Breast epithelium (tissue), 4 donors: ENCODE data around the gene PRPF19. TPM values are rescaled to one million over a fixed set of nuclear protein-coding genes. Genes with fewer than 3 reads are reported as not detected.

ENCODE experiments used
- DNase-seq, 2 donors: peaks; one replicate each; pipeline ENCODE4 v3.0.0-alpha.2; 2019; ENCODE audit warnings: low spot score in 2 of 2
- H3K27ac ChIP-seq, 2 donors: fragments of 200-600 bp; sonication (generic) in 1 of 2; one replicate each; pipeline ENCODE4 v1.5.1; 2016 to 2019; ENCODE audit warnings: mild to moderate bottlenecking in 1 of 2
- H3K27me3 ChIP-seq, 2 donors: fragments of 200-600 bp; sonication (generic) in 1 of 2; one replicate each; pipeline versions ENCODE4 v1.5.1 to v1.6.0; 2017 to 2019; ENCODE audit warnings: control low read depth in 1 of 2, mild to moderate bottlenecking in 1 of 2
- H3K36me3 ChIP-seq: fragments of 200-600 bp; one replicate; pipeline ENCODE4 v1.5.1; 2019
- H3K4me1 ChIP-seq, 2 donors: fragments of 200-600 bp; sonication (generic); one replicate each; pipeline ENCODE4 v1.5.1; 2016 to 2019; ENCODE audit warnings: control low read depth in 1 of 2
- H3K4me3 ChIP-seq, 3 donors: fragments of 200-600 bp; sonication (generic); 1 replicate in 2 of 3; 2 replicates in 1 of 3; pipeline ENCODE4 v1.5.1; 2016 to 2019; ENCODE audit warnings: mild to moderate bottlenecking in 3 of 3, moderate library complexity in 2 of 3
- H3K9me3 ChIP-seq, 2 donors: fragments of 200-600 bp; sonication (generic) in 1 of 2; one replicate each; pipeline ENCODE4 v1.5.1; 2016 to 2019; ENCODE audit warnings: control low read depth in 1 of 2
- POLR2A ChIP-seq: fragments of 450-650 bp; IDR thresholded peaks from one replicate; pipeline ENCODE4 v1.6.1; 2016; ENCODE audit warnings: antibody characterized with exemption, mild to moderate bottlenecking, moderate library complexity
- POLR2AphosphoS5 ChIP-seq, 3 donors: sonication (generic); formaldehyde crosslinking; IDR thresholded peaks; one replicate each; pipeline ENCODE4 v1.6.1; 2017; ENCODE audit warnings: antibody characterized with exemption in 3 of 3
- intact Hi-C: fragments of 100-400 bp; cut with DNase I; formaldehyde crosslinking; loops from one replicate; pipeline ENCODE4 v1.15.1; 2023; ENCODE audit warnings: low total_unique reads
- total RNA-seq, 3 donors: library from RNA; depleted of rRNA; stranded (reverse); fragments of >200 nt; gene quantifications; one replicate each; pipeline ENCODE4 v1.1.0, GENCODE V29; 2016
- TF ChIP-seq, protein P1 (sequence below), 3 donors: fragments of 450-650 bp; IDR thresholded peaks; one replicate each; pipeline ENCODE4 v1.5.1; 2016 to 2017; ENCODE audit warnings: antibody characterized with exemption in 3 of 3, mild to moderate bottlenecking in 3 of 3, moderate library complexity in 3 of 3

The PRPF19 gene
- total RNA-seq, 3 donors from 2014 or later: 56.0 to 82.7 (median 81.3) TPM

DNA sequence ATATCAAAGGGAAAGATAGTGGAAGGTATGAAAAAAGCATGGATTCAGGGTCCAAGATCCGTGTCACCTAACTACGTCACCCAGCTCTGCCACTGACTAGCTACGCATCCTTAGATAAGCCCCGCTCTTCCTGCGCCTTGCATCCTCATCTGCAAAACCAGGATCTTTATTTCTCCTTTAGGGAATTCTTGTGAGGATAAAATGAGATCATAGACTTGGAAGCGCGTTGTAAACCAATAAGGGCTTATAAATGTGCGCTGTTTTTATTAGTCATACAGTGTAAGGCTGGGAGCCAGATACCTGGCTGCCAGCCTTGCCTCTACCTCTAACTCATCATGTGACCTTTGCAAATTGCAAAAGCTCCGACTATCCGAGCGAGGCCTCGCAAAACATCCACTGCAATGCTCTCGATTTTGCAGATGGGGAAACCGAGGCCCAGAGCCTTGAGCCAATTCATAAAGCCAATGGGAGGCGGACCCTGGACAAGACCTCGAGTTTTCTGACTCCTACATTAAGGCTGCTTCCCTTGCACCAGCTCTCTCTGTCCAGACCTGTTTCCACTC is 753 bp downstream of the PRPF19 start:
- intact Hi-C loops: loop anchor here (10.0 kb wide), 1 partner anchor 71 kb away; no protein-coding TSS in a partner anchor
- Histone ChIP-seq H3K36me3 (peaks cover 3% of the 10 kb centered on the region), H3K27ac (peak overlapping the region; percentile 96 to 97), H3K4me3 (peak overlapping the region; percentile 80 to 100 (median 91)), H3K4me1 (peaks cover 0 to 16% of the 10 kb centered on the region in 2 donors), H3K9me3 (no peaks in the 10 kb centered on the region), H3K27me3 (no peaks in the 10 kb centered on the region)
- TF ChIP-seq POLR2A: no peak
- TF ChIP-seq, protein P1, sequence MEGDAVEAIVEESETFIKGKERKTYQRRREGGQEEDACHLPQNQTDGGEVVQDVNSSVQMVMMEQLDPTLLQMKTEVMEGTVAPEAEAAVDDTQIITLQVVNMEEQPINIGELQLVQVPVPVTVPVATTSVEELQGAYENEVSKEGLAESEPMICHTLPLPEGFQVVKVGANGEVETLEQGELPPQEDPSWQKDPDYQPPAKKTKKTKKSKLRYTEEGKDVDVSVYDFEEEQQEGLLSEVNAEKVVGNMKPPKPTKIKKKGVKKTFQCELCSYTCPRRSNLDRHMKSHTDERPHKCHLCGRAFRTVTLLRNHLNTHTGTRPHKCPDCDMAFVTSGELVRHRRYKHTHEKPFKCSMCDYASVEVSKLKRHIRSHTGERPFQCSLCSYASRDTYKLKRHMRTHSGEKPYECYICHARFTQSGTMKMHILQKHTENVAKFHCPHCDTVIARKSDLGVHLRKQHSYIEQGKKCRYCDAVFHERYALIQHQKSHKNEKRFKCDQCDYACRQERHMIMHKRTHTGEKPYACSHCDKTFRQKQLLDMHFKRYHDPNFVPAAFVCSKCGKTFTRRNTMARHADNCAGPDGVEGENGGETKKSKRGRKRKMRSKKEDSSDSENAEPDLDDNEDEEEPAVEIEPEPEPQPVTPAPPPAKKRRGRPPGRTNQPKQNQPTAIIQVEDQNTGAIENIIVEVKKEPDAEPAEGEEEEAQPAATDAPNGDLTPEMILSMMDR (IDR thresholded peaks at IDR 0.05): no peak
- no peak for TF ChIP-seq POLR2AphosphoS5 (IDR thresholded peaks at IDR 0.05)
- DNase-seq: no peak

DNA sequence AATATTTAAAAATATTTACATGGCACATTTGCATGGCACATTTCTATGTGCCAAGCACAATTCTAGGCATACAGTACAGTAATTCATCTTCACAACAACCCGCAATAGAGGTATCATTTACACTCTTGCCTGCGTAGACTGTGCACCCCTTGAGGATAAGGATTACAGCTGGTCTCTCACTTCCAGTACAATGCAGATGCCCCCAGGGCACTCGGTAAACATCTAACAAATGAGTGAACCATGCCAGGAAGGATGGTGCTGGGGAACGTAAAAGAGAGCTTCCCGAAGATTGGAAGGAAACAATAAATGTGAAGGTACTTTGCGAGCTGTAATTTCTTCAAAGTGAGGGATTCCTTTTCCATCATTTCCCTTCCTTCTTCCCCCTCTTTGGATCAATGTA is 1.3 kb downstream of the PRPF19 start:
- H3K4me3 ChIP-seq: peak overlapping the region; percentile 80 to 100 (median 91)
- TF ChIP-seq POLR2A (no peak), POLR2AphosphoS5 (IDR thresholded peaks at IDR 0.05) (no peak)
- TF ChIP-seq, protein P1 (IDR thresholded peaks at IDR 0.05): no peak
- no peak for DNase-seq
- peaks cover 4% of the 10 kb centered on the region for H3K36me3 ChIP-seq
- no peaks in the 10 kb centered on the region for H3K9me3 ChIP-seq
- H3K27ac ChIP-seq: peak overlapping the region; percentile 32 to 96
- intact Hi-C loops: loop anchor here (10.0 kb wide), 1 partner anchor 70 kb away; no protein-coding TSS in a partner anchor
- peaks cover 0 to 16% of the 10 kb centered on the region in 2 donors for H3K4me1 ChIP-seq
- H3K27me3 ChIP-seq: no peaks in the 10 kb centered on the region

DNA sequence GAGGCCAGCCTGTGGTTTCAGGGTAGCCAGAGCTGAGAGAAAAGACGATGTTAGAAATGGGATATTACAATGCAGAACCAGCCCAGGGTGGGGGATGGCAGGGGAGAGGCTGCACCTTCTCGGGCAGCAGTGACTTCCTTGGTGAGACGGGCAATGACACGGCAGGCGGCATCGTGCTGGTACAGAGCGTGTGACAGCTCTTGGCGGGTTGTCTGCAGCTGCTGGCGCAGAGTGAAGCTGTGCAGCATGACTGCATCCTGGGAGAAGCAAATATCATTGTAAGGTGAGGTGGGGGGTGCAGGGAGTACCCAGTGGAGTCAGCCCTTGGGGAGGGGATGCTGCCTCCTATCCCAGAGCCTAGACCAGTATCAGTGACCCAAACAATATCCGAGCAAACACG is 3.8 kb downstream of the PRPF19 start:
- DNase-seq: no peak
- intact Hi-C loops: loop anchor here (10.0 kb wide), 1 partner anchor 68 kb away; no protein-coding TSS in a partner anchor
- peaks cover 0 to 16% of the 10 kb centered on the region in 2 donors for H3K4me1 ChIP-seq
- H3K9me3 ChIP-seq: no peaks in the 10 kb centered on the region
- H3K36me3 ChIP-seq: peaks cover 14% of the 10 kb centered on the region
- no peak overlapping the region for H3K4me3 ChIP-seq
- TF ChIP-seq POLR2A: no peak
- TF ChIP-seq, protein P1 (IDR thresholded peaks at IDR 0.05): no peak
- no peak for TF ChIP-seq POLR2AphosphoS5 (IDR thresholded peaks at IDR 0.05)
- no peaks in the 10 kb centered on the region for H3K27me3 ChIP-seq
- no peak overlapping the region for H3K27ac ChIP-seq

DNA sequence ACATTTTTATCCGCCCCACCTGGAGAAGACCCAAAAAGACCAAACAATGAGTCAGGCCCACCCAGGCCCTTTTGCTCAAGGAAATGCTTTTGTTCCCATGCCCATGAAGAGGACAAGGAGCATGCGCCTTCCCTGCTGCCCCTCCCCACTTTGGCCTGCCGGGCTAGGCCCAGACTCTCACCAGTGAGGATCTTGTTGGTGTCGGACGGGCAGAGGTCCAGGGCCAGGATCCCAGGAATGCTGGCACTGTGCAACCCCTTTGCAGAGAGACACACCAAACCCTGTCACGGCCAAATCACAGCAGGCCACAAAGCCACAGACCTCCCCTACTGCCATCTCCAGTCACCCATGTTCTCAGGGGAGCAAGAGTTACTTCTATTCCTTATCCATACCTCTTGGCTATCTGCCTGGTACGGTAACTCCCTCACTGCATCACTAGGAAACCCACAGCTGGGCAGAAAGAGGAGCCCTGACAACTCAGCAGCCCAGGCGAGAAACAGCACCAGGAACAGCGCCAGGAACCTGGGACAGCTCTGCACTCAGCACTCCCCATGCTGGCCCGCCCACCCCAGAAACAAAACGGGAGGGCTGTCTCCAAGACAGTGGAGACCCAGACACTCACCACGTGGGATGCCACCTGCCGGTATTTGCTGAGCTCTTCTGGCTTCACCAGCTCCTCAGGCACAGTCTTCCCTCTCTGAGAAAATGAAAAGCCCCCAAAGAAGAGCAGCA is 5.5 kb downstream of the PRPF19 start:
- H3K27ac ChIP-seq: no peak overlapping the region
- no peaks in the 10 kb centered on the region for H3K9me3 ChIP-seq
- peaks cover 21% of the 10 kb centered on the region for H3K36me3 ChIP-seq
- no peaks in the 10 kb centered on the region for H3K27me3 ChIP-seq
- H3K4me3 ChIP-seq: no peak overlapping the region
- no peak for DNase-seq
- peaks cover 0 to 16% of the 10 kb centered on the region in 2 donors for H3K4me1 ChIP-seq
- intact Hi-C loops: loop anchor here (10.0 kb wide), 1 partner anchor 66 kb away; no protein-coding TSS in a partner anchor
- TF ChIP-seq POLR2AphosphoS5 (IDR thresholded peaks at IDR 0.05) (no peak), POLR2A (no peak)
- TF ChIP-seq, protein P1 (IDR thresholded peaks at IDR 0.05): no peak

DNA sequence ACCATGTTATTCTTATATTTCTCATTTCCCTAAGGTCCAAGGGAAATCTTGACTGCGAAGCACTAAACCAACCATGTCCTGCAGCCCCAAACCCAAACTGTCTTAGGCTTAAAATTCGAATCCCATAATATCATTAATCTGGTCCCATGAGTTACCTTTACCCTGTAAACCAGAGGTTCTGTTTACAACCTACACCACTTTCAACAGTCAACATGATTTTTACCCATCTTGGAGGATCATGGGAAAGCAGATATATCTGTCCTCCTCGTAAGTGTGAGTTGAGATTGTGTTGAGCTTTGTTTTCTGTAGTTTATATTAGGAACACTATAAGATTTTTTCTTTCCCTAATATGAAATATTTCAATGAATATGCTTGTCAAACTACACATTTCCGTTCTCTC is 6.4 kb downstream of the PRPF19 start:
- DNase-seq: no peak
- peaks cover 0 to 11% of the 10 kb centered on the region in 2 donors for H3K4me1 ChIP-seq
- intact Hi-C loops: loop anchor here (10.0 kb wide), 1 partner anchor 65 kb away; no protein-coding TSS in a partner anchor

More for the DNA sequence above, 6.4 kb downstream of the PRPF19 start:
- Histone ChIP-seq H3K36me3 (peaks cover 21% of the 10 kb centered on the region), H3K4me3 (no peak overlapping the region), H3K9me3 (no peaks in the 10 kb centered on the region), H3K27me3 (no peaks in the 10 kb centered on the region), H3K27ac (no peak overlapping the region)
- TF ChIP-seq POLR2A: no peak
- TF ChIP-seq, protein P1 (IDR thresholded peaks at IDR 0.05): no peak
- no peak for TF ChIP-seq POLR2AphosphoS5 (IDR thresholded peaks at IDR 0.05)
